CD1c-positive myeloid dendritic cell (primary cell): ENCODE results near the gene USH2A.

Experiments
- DNase-seq: peaks from one replicate; pipeline ENCODE4 v3.0.0-alpha.2; 2016; ENCODE audit errors: extremely low spot score

USH2A gene

DNA sequence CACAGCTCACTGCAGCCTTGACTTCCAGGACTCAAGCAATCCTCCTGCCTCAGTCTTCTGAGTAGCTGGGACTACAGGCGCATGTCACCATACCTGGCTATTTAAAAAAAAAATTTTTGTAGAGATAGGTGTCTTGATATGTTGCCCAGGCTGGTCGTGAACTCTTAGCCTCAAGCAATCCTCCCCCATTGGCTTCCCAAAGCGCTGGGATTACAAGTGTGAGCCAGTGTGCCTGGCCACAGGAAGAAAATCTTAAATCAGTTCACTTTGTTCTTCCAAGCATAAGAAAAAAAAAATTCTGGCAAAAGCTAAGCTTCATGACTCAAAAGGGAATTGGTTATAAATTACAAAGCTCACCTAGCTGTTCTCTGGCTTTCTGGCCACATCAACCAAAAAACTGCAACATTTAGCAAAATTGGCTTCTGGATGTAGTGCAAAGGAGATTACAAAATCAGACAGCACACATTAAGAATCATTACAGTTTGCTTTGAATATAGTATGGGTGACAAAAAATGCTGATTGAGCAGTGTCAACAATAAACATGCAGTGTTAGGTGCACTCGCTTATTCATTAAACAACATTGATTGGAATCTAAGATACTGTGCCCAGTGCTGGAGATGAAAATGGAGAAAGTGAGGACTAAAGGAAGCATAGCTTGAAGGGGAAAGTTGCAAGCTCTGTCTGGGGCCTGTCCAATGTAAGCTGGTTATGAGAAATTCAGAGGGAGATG lies 779.5 kb downstream of the USH2A start:
- DNase-seq = no peak

DNA sequence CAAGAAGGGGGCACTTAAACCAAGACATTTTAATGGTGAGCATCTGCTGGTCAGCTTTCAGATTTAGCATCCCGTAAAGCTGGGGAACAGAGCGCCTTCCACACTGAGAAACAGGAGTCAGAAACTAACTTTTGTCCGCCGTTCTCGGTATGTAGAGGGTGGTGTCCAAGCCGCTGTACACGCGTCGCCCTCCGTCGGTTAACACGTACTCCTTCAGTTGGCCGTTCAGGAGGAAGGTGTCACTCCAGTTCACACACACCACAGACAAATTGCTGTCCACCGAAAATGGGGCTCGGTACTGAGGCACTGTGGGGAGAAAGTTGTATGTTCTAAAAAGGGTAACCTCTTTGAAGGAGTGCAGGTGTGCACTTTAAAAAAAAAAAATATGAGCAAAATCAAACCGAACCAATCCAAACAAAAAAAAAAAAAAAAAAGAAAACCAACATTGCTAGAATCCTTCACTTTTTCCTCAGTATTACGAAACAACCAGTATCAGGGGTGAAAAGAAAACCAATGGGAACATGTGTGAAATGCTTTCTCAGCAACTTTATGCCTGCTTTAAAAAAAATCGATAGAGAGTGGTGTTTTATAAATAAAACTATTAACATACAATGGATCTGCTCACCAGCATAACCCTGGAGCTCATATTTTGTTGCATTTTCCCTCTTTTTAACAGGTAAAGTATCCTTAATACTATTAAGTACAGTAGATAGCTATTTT lies 782.7 kb downstream of the USH2A start:
- no peak for DNase-seq

- DNase-seq = no peak
Observed at GRCh38 chr1:215637041-215637573, 786.1 kb downstream of the USH2A start.

GRCh38 chr1:215636258-215636965 lies 786.8 kb downstream of the USH2A start:
- DNase-seq = no peak

- DNase-seq = no peak
Observed at GRCh38 chr1:215635827-215636226, 787.4 kb downstream of the USH2A start.

DNA sequence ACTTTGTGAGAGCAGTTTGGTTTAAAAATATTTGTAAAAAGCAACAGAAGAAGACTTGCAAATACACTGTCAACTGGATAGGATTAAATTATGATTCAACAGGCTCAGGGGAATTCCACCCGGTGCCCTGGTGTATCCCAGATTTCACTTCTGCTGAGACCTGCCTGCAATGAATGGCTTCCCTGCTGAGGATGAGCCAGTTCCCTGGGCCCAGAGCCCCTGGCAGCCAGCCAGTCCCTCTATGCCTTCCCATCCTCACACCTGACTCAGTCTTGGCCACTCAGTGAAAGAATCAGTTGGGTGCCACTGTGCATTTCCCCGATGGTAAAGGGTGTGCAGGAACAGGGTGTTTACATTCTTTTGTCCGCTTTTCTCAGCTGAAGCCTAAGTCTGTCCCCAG lies 791.8 kb downstream of the USH2A start:
- no peak for DNase-seq

DNA sequence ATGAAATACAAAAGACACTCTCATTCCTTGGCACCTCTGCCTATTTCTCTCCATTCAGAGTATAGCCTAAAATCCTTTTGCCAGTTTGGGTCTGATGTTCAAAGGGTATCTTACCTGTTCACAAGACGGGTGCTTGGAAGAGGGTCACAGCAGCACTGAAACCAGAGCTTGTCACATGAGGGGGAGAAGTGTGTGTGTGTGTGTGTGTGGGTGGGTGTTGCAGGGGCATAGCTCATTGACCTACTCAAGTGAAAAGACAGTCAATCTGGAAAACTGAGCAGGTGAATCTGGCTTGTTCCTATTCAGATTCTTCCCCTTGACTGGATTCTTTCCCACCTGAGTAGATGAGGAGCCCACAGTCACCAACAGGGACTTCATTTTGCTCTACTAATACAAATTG lies 792.2 kb downstream of the USH2A start:
- DNase-seq = no peak

- DNase-seq = no peak
Observed at GRCh38 chr1:215625949-215626348, 797.3 kb downstream of the USH2A start.

DNA sequence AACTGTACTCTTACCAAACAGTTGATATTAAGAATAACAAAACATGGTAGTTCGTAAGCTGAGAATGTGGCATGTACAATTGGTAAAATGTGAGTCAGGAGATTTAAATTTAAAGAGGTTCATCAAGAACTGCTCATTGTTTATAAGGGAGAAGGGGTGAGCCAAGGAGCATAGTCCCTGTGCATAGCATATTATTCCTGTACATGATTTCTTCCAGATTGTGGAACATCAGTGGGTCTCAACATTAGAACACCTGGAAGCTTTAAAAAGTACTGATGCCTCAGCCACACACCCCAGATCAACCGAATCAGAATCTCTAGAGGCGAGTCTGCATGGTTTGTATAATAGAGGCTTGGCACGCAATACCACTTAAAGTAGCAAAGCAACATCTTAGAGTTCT lies 800.1 kb downstream of the USH2A start:
- no peak for DNase-seq

GRCh38 chr1:215617979-215618378 lies 805.3 kb downstream of the USH2A start:
- no peak for DNase-seq

DNA sequence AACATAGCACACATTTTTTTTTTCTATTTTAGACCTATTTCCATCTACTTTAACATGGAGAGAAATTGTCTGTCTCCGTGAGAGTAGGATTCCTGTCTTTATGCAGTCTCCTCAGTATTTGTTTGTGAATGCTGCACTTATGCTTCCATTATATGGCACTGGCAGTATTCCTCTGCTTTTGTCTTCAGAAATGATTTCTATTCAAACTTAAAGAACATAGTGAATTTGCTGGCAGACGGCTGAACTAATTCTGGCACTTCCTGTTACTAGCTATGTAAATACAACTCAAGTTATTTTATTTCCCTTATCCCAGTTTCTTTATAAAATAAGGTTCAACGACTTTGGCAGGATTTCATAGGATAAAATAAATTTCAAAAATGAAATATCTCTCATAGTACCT lies 810.9 kb downstream of the USH2A start:
- DNase-seq = no peak

GRCh38 chr1:215608646-215609045 lies 814.6 kb downstream of the USH2A start:
- DNase-seq = no peak

- no peak for DNase-seq
Observed at GRCh38 chr1:215607412-215607811, 815.8 kb downstream of the USH2A start.

- DNase-seq = no peak
Observed at GRCh38 chr1:215606564-215607168, 816.6 kb downstream of the USH2A start.

GRCh38 chr1:215606036-215606435 lies 817.2 kb downstream of the USH2A start:
- no peak for DNase-seq

DNA sequence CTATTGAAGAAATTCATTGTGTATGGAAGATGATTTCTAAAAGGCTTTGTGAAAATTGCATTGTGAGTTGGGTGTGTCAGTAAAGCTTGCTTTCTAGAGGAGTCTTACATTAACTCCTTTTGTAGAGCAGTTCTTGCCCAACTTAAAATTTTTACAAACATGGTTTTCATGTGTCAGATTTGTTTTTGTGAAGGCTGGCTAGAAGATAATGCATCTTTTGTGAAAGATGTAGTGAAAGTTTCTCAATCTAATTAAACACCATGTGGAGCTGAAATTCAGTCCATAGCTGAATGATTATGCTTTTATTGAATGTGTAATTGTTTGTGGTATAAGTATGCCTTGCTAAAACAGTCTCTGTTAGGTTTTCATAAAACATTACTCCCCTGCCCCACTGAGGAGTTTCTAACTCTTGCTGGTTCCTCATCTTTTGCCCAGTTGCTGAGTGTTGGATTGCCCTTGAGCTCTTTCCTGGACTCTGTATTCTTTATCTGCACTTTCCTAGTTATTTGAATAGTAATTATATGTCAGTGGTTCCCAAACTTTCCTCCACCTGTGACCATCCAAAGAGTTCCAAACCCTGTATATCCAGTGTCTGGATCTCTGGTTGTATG lies 818.1 kb downstream of the USH2A start:
- no peak for DNase-seq

DNA sequence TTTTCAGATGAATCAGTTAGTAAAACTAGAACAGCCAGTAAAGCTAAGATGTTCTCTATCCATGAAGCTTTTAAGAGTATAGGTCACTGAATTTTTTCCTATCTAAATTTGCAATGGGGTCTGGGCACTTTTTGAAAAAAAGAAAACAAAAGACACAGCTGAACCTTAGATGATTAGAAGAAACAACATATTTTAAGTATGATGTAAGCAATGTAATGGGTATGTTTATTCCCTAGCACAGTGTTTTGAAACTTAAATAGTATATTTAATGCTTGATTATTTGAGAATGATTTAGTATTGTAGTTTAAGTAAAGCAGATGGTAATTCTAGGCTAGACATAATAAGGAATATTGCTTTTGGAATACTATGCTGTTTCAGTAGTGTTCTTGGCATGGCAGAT lies 819.9 kb downstream of the USH2A start:
- DNase-seq = no peak

- DNase-seq = no peak
Observed at GRCh38 chr1:215601276-215601675, 822.0 kb downstream of the USH2A start.

GRCh38 chr1:215600867-215601266 lies 822.4 kb downstream of the USH2A start:
- no peak for DNase-seq

DNA sequence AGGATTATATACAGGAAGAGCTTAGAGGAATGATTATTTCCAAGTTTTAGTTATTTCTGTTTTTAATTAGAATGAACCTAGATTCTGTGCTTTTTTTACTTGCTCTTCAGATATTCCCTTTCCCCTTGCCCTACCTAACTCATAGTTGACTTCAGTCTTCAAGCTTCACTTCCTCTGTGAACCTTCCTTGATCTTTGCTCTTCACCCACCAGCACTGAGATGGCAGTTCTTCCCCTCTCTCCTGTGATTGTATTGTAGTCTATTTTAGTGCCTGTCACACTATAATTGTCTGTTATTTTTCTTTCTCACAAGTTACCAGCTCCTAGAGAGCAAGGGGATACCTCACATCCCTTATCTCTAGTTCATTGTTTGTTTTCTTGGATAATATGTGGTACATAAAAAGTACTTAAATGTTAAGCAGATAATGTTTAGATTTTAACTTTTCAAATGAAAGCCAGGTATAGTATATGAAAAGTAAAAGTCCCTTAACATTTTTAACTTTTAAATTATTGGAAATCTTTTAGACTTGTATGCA lies 822.9 kb downstream of the USH2A start:
- no peak for DNase-seq

DNA sequence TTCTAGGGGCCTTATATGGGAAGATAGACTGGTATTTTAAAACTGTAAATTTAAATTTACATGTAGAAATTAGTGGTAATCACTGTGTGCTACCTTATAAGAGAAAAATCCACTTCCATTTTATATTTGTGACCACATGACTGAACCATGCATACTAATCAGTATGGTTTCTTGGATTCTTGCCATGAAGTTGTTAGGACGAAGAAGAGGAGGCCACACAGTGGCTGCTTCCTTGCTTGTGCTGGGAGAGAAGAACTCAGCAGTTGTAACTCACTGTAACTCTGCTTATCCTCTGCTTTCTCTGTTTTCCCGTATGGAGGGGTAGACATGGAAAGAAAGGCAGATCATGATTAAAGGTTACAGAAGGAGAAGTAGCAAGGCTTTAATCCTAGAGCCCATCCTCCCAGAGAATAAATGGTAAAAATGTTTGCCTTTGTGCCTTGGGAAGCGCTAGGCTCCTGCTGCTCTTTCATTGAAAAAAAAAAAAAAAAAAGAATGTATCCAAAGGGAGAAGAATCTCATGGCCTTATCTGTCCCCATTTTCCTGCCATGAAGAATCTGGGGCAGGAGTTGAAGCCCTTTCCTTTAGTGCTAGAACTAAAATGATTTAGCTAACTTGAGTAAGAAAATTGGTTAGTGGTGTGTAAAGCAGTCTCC lies 823.7 kb downstream of the USH2A start:
- no peak for DNase-seq
